WTC11 (cell line): Measurements from ENCODE around the gene MVP. TPM values are rescaled to one million over a fixed set of nuclear protein-coding genes. Genes with fewer than 3 reads are reported as not detected.

Experiments
- FOXK1 ChIP-seq: sonication (generic); formaldehyde crosslinking; IDR thresholded peaks from 2 replicates; pipeline ENCODE4 v1.8.0; 2022; ENCODE audit warnings: mild to moderate bottlenecking, moderate library complexity, missing genetic modification reagents
- HMGA2 ChIP-seq: fragments of 250-450 bp; sonication (Bioruptor Pico); IDR thresholded peaks from 2 replicates; pipeline ENCODE4 v1.4.0; 2021; ENCODE audit warnings: mild to moderate bottlenecking, moderate library complexity
- RELA ChIP-seq: sonication (generic); formaldehyde crosslinking; IDR thresholded peaks from 2 replicates; pipeline ENCODE4 v1.8.1; 2022; ENCODE audit warnings: missing genetic modification reagents, mild to moderate bottlenecking, borderline replicate concordance
- ZNF121 ChIP-seq: sonication (generic); formaldehyde crosslinking; IDR thresholded peaks from 2 replicates; pipeline ENCODE4 v1.8.0; 2023; ENCODE audit warnings: missing genetic modification reagents
- ZNF671 ChIP-seq: fragments of 250-450 bp; sonication (Bioruptor Pico); IDR thresholded peaks from 2 replicates; pipeline ENCODE4 v1.8.0; 2021; ENCODE audit warnings: mild to moderate bottlenecking
- total RNA-seq: library from RNA; stranded (reverse); gene quantifications from 3 replicates; pipeline ENCODE4 v1.2.3, GENCODE V29; 2021
- TF ChIP-seq, protein P1 (sequence below): sonication (generic); formaldehyde crosslinking; conservative IDR thresholded peaks from 2 replicates; pipeline ENCODE4 v1.8.1; 2023; ENCODE audit warnings: mild to moderate bottlenecking, low read depth, missing genetic modification reagents, moderate library complexity

Gene MVP
- total RNA-seq, 1 experiment from 2014 or later: 10.8 TPM

DNA sequence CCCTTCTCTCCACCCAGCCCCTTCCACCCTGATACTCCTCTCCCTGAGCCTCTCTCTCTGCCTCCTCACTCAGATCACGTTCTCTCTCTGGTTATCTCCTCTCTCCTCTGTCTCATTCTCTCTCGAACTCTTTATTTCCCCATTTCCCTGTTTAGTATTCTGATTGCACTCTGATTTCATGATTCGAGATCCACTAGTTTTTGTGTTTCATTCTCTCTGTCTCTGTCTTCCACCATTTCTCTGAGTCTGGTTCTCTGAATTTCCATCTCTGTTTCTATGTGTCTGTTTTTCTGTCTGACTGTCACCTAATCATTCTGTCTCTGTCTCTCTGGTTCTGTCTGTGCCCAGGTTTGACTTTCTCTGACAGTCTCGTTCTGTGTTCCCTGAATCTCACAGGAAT lies 77.1 kb downstream of the MVP start (continued):
- no peak for TF ChIP-seq RELA (CRISPR knock-in tag)
- TF ChIP-seq, protein P1, sequence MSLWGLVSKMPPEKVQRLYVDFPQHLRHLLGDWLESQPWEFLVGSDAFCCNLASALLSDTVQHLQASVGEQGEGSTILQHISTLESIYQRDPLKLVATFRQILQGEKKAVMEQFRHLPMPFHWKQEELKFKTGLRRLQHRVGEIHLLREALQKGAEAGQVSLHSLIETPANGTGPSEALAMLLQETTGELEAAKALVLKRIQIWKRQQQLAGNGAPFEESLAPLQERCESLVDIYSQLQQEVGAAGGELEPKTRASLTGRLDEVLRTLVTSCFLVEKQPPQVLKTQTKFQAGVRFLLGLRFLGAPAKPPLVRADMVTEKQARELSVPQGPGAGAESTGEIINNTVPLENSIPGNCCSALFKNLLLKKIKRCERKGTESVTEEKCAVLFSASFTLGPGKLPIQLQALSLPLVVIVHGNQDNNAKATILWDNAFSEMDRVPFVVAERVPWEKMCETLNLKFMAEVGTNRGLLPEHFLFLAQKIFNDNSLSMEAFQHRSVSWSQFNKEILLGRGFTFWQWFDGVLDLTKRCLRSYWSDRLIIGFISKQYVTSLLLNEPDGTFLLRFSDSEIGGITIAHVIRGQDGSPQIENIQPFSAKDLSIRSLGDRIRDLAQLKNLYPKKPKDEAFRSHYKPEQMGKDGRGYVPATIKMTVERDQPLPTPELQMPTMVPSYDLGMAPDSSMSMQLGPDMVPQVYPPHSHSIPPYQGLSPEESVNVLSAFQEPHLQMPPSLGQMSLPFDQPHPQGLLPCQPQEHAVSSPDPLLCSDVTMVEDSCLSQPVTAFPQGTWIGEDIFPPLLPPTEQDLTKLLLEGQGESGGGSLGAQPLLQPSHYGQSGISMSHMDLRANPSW: no peak
- no peak for TF ChIP-seq HMGA2 (CRISPR knock-in tag)
- TF ChIP-seq ZNF121: no peak
- TF ChIP-seq FOXK1: no peak
- no peak for TF ChIP-seq ZNF671 (CRISPR knock-in tag)

Other genes with a start within 250 kb of the MVP start
- gene SPN, start 157.2 kb upstream of the MVP start, total RNA-seq: 2.3 to 2.4 TPM (median 2.3 TPM) in 3 replicates
- gene QPRT, start 141.3 kb upstream of the MVP start, total RNA-seq: 138 to 187 TPM (median 182 TPM) in 3 replicates
- gene C16orf54, start 74.5 kb upstream of the MVP start, total RNA-seq: 0.09 to 0.14 TPM (median 0.11 TPM) in 3 replicates
- not detected in 3 replicates for gene ZG16, start 42.2 kb upstream of the MVP start, total RNA-seq
- gene KIF22, start 29.7 kb upstream of the MVP start, total RNA-seq: 165 to 182 TPM (median 175 TPM) in 3 replicates
- gene MAZ, start 13.9 kb upstream of the MVP start, total RNA-seq: 392 to 405 TPM (median 395 TPM) in 3 replicates
- gene PRRT2, start 8.3 kb upstream of the MVP start, total RNA-seq: 20.5 to 25.3 TPM (median 23.6 TPM) in 3 replicates
- 60.1 to 69.0 TPM (median 66.8 TPM) in 3 replicates for gene PAGR1, start 4.3 kb upstream of the MVP start, total RNA-seq
- gene CDIPT, start 42.8 kb downstream of the MVP start, total RNA-seq: 70.7 to 71.7 TPM (median 70.9 TPM) in 3 replicates
- gene SEZ6L2, start 79.1 kb downstream of the MVP start, total RNA-seq: 58.2 to 68.5 TPM (median 64.2 TPM) in 3 replicates
- 17.6 to 26.9 TPM (median 20.2 TPM) in 3 replicates for gene ASPHD1, start 80.0 kb downstream of the MVP start, total RNA-seq
- 18.5 to 20.9 TPM (median 19.4 TPM) in 3 replicates for gene KCTD13, start 105.8 kb downstream of the MVP start, total RNA-seq
- gene TMEM219, start 141.6 kb downstream of the MVP start, total RNA-seq: 69.6 to 87.6 TPM (median 78.0 TPM) in 3 replicates
- gene TAOK2, start 153.4 kb downstream of the MVP start, total RNA-seq: 38.3 to 42.4 TPM (median 39.2 TPM) in 3 replicates
- gene HIRIP3, start 175.2 kb downstream of the MVP start, total RNA-seq: 18.9 to 21.2 TPM (median 21.1 TPM) in 3 replicates
- gene INO80E, start 175.8 kb downstream of the MVP start, total RNA-seq: 87.6 to 101 TPM (median 92.4 TPM) in 3 replicates
- gene DOC2A, start 190.6 kb downstream of the MVP start, total RNA-seq: 10.8 to 16.6 TPM (median 16.4 TPM) in 3 replicates
- gene C16orf92, start 202.7 kb downstream of the MVP start, total RNA-seq: not detected in 3 replicates
- gene TLCD3B, start 210.8 kb downstream of the MVP start, total RNA-seq: 28.1 to 30.3 TPM (median 30.2 TPM) in 3 replicates
- 1,537 to 1,958 TPM (median 1,913 TPM) in 3 replicates for gene ALDOA, start 245.3 kb downstream of the MVP start, total RNA-seq